Testis (tissue), 2 donors: ENCODE results near the gene ADARB1.

Experiments used
- CTCF ChIP-seq, 3 experiments: fragments of 450-650 bp in 2 of 3; fragments of 200-600 bp in 1 of 3; sonication (generic) in 1 of 3; IDR thresholded peaks; one replicate each; pipeline ENCODE4 v1.5.1; 2016 to 2019; ENCODE audit warnings: antibody characterized with exemption in 3 of 3, mild to moderate bottlenecking in 2 of 3, moderate library complexity in 1 of 3
- POLR2A ChIP-seq: fragments of 450-650 bp; IDR thresholded peaks from one replicate; pipeline ENCODE4 v1.6.1; 2017; ENCODE audit warnings: antibody characterized with exemption, mild to moderate bottlenecking, moderate library complexity

- no peak for TF ChIP-seq CTCF (IDR thresholded peaks at IDR 0.05)
- no peak for TF ChIP-seq POLR2A
Measured at GRCh38 chr21:45186709-45187108, 112.3 kb downstream of the ADARB1 start.
